Astrocyte of the cerebellum (primary cell): ENCODE data around the gene GPR18.

Experiments
- DNase-seq: peaks from one replicate; pipeline ENCODE4 v3.0.0-alpha.2; 2011; ENCODE audit warnings: low read depth
- H3K4me3 ChIP-seq: 2 replicates; pipeline ENCODE4 v1.5.1; 2011; ENCODE audit warnings: mild to moderate bottlenecking, low read depth, low read length, moderate library complexity
- CTCF ChIP-seq: IDR thresholded peaks from 2 replicates; pipeline ENCODE4 v1.5.1; 2012; ENCODE audit warnings: low read length, low read depth, moderate library complexity, mild to moderate bottlenecking; ENCODE audit errors: missing control alignments
- in situ Hi-C: cut with HindIII; loops from 2 replicates; pipeline ENCODE4 v1.10.0; 2017; ENCODE audit warnings: low sequenced_read_pairs

GPR18 gene

GRCh38 chr13:99294198-99294597 lies 36.0 kb upstream of the GPR18 start:
- no peak for DNase-seq
- TF ChIP-seq CTCF = no peak
- no peak overlapping the region for H3K4me3 ChIP-seq
- in situ Hi-C loops = no loop called here

GRCh38 chr13:99293178-99293577 lies 35.0 kb upstream of the GPR18 start:
- no peak for TF ChIP-seq CTCF
- H3K4me3 ChIP-seq = no peak overlapping the region
- no peak for DNase-seq
- in situ Hi-C loops = no loop called here

GRCh38 chr13:99290894-99291293 lies 32.7 kb upstream of the GPR18 start:
- no peak overlapping the region for H3K4me3 ChIP-seq
- TF ChIP-seq CTCF = no peak
- in situ Hi-C loops = no loop called here
- no peak for DNase-seq

GRCh38 chr13:99289674-99290337 lies 31.6 kb upstream of the GPR18 start:
- in situ Hi-C loops = no loop called here
- TF ChIP-seq CTCF = no peak
- no peak for DNase-seq
- no peak overlapping the region for H3K4me3 ChIP-seq

- in situ Hi-C loops = no loop called here
- no peak for DNase-seq
- TF ChIP-seq CTCF = no peak
- H3K4me3 ChIP-seq = no peak overlapping the region
These were observed 31.1 kb upstream of the GPR18 start for GRCh38 chr13:99289271-99289670.

- no peak for DNase-seq
- TF ChIP-seq CTCF = no peak
- in situ Hi-C loops = no loop called here
- H3K4me3 ChIP-seq = no peak overlapping the region
These were observed 29.9 kb upstream of the GPR18 start for GRCh38 chr13:99288089-99288488.
